Suprapubic skin (tissue), 3 donors: ENCODE data around the gene HBA1.

Source experiments
- POLR2A ChIP-seq, 2 donors: fragments of 450-650 bp; IDR thresholded peaks; one replicate each; pipeline ENCODE4 v1.6.1; 2017; ENCODE audit warnings: antibody characterized with exemption in 2 of 2, mild to moderate bottlenecking in 2 of 2, moderate library complexity in 2 of 2
- TF ChIP-seq, protein P1 (sequence below), 2 donors: fragments of 200-600 bp in 1 of 2; fragments of 450-650 bp in 1 of 2; sonication (generic) in 1 of 2; IDR thresholded peaks; one replicate each; pipeline ENCODE4 v1.5.1; 2016 to 2019; ENCODE audit warnings: antibody characterized with exemption in 2 of 2, mild to moderate bottlenecking in 1 of 2, moderate library complexity in 1 of 2

DNA sequence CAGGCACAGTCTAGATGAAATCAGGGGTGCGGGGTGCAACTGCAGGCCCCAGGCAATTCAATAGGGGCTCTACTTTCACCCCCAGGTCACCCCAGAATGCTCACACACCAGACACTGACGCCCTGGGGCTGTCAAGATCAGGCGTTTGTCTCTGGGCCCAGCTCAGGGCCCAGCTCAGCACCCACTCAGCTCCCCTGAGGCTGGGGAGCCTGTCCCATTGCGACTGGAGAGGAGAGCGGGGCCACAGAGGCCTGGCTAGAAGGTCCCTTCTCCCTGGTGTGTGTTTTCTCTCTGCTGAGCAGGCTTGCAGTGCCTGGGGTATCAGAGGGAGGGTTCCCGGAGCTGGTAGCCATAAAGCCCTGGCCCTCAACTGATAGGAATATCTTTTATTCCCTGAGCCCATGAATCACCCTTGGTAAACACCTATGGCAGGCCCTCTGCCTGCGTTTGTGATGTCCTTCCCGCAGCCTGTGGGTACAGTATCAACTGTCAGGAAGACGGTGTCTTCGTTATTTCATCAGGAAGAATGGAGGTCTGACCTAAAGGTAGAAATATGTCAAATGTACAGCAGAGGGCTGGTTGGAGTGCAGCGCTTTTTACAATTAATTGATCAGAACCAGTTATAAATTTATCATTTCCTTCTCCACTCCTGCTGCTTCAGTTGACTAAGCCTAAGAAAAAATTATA is 1.6 kb downstream of the HBA1 start:
- TF ChIP-seq, protein P1, sequence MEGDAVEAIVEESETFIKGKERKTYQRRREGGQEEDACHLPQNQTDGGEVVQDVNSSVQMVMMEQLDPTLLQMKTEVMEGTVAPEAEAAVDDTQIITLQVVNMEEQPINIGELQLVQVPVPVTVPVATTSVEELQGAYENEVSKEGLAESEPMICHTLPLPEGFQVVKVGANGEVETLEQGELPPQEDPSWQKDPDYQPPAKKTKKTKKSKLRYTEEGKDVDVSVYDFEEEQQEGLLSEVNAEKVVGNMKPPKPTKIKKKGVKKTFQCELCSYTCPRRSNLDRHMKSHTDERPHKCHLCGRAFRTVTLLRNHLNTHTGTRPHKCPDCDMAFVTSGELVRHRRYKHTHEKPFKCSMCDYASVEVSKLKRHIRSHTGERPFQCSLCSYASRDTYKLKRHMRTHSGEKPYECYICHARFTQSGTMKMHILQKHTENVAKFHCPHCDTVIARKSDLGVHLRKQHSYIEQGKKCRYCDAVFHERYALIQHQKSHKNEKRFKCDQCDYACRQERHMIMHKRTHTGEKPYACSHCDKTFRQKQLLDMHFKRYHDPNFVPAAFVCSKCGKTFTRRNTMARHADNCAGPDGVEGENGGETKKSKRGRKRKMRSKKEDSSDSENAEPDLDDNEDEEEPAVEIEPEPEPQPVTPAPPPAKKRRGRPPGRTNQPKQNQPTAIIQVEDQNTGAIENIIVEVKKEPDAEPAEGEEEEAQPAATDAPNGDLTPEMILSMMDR (IDR thresholded peaks at IDR 0.05), result no peak
- no peak for TF ChIP-seq POLR2A (IDR thresholded peaks at IDR 0.05)
